Gastroesophageal sphincter (tissue), 3 donors: Measurements from ENCODE around the gene GNPAT.

Experiments used
- POLR2A ChIP-seq, 2 donors: fragments of 450-650 bp; IDR thresholded peaks; one replicate each; pipeline ENCODE4 v1.6.1; 2017; ENCODE audit warnings: antibody characterized with exemption in 2 of 2, mild to moderate bottlenecking in 2 of 2, moderate library complexity in 1 of 2
- TF ChIP-seq, protein P1 (sequence below), 4 experiments: fragments of 200-600 bp in 2 of 4; fragments of 450-650 bp in 2 of 4; sonication (generic) in 1 of 4; IDR thresholded peaks; one replicate each; pipeline ENCODE4 v1.5.1; 2017 to 2019; ENCODE audit warnings: antibody characterized with exemption in 4 of 4, mild to moderate bottlenecking in 2 of 4, moderate library complexity in 2 of 4

DNA sequence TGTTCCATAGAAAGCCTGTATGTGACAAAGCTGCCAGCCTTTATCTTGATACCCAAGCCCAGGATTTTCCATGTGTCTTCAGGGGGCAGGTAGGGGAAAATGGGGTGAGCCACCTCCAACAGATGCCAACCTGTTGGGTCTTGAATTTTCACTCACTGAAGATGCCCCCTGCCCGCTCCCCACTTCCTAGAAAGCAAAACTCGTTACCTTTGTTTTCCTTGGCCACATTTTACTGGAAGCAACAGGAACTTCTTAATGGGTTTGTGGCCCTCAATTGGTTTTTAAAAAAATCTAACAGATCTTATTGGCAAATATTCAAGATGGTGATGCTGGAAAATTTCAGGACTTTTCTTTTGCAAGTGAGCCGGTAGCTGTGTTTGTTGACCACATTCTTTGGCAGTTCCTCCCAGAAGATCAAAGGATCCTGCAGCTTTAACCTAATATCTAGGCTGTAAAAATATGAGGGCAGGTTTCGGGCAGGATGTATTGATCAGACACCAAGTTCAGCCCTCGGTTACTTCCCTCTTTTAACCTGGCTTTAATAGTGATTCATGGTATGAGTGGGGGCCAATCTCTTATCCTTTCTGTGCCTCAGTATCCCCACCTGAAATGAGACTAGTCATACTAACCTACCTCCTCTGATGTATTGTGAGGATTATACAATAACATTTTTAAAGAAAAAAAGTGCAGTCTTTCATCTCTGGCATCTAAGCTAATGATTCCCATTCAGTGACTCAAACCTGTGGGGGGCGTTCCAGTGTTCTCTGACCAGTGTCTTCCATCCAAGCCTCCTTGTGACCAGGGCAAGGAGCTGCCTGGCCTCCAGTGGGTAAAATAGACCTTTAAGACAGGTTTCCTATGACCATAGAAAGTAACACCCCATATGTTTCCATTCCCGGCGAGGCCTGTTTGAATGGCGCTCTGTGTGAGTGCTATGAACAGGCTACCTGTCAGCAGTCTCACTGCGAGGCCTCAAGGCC lies 21.3 kb upstream of the GNPAT start:
- TF ChIP-seq, protein P1, sequence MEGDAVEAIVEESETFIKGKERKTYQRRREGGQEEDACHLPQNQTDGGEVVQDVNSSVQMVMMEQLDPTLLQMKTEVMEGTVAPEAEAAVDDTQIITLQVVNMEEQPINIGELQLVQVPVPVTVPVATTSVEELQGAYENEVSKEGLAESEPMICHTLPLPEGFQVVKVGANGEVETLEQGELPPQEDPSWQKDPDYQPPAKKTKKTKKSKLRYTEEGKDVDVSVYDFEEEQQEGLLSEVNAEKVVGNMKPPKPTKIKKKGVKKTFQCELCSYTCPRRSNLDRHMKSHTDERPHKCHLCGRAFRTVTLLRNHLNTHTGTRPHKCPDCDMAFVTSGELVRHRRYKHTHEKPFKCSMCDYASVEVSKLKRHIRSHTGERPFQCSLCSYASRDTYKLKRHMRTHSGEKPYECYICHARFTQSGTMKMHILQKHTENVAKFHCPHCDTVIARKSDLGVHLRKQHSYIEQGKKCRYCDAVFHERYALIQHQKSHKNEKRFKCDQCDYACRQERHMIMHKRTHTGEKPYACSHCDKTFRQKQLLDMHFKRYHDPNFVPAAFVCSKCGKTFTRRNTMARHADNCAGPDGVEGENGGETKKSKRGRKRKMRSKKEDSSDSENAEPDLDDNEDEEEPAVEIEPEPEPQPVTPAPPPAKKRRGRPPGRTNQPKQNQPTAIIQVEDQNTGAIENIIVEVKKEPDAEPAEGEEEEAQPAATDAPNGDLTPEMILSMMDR (IDR thresholded peaks at IDR 0.05): no peak
- no peak for TF ChIP-seq POLR2A (IDR thresholded peaks at IDR 0.05)
